ENCODE results near the gene CES4A.
"Not testable (repeated sequence)": the region's sequence is repeated elsewhere in the genome, so short reads cannot be mapped to it uniquely, and the experiment has no call there.

CES4A gene

DNA sequence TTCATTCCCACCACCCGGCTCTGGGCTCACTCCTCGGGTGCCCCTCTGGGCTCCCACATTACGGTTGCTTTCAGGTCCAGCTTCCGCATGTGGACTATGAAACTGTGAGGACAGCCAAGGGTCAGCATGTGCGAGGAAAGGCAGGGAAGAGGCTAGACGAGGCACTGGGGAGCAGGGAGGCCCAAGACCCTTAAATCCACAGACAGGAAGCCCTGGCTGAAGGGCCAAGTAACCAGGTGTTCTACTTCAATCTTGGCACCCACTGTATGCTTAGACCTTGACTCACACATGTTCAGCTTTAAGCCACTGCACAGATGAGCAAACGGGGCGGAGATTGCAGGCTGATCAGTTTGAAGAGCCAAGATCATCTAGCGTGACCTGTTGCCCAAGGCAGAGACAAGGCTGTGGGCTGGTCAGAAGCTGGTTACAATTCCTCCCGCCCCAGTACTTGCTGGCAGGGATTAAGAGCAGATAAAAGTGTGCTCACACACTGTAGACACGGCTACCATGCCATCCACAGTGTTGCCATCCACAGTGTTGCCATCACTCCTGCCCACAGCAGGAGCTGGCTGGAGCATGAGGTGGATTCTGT is at the start of gene CES4A:
Gene CES4A, plus strand, starts transcription at position 393 of the 592 bp plus-strand sequence. Its CDS starts 184 bp downstream, at position 577.
- DNase-seq, result no peak

- DNase-seq, result no peak
Measured at GRCh38 chr16:66939366-66939765, 49.0 kb upstream of the CES4A start.

DNA sequence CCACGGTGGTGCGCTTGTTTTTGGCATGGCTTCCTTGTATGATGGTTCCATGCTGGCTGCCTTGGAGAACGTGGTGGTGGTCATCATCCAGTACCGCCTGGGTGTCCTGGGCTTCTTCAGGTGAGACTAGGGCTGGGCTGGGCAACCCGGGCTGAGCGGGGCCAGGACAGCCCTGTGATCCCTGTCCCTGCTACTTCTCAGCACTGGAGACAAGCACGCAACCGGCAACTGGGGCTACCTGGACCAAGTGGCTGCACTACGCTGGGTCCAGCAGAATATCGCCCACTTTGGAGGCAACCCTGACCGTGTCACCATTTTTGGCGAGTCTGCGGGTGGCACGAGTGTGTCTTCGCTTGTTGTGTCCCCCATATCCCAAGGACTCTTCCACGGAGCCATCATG is 48.2 kb upstream of the CES4A start:
- no peak for DNase-seq

GRCh38 chr16:66942981-66943380 is 45.4 kb upstream of the CES4A start:
- DNase-seq, result no peak

DNA sequence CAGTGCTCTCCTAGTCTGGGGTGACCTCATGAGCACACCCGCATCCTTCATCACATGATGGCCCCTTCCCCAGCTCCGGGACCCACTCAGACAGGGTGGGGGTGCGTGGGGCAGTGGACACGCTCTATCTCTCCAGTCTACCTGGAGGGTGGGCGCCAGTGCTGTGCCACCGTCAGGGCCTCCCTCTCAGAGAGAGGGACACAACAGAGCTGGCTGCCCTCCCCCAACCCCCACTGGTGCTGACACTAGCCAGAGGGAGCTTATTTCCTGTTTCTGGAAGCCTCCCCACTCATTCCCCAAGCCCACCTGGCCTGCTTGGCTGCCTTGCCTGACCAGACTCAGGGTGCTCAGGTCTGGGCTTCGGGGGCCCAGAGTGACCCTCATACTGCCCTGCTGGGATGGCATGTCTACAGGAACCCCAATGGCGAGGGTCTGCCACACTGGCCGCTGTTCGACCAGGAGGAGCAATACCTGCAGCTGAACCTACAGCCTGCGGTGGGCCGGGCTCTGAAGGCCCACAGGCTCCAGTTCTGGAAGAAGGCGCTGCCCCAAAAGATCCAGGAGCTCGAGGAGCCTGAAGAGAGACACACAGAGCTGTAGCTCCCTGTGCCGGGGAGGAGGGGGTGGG is 44.8 kb upstream of the CES4A start:
- no peak for DNase-seq

DNA sequence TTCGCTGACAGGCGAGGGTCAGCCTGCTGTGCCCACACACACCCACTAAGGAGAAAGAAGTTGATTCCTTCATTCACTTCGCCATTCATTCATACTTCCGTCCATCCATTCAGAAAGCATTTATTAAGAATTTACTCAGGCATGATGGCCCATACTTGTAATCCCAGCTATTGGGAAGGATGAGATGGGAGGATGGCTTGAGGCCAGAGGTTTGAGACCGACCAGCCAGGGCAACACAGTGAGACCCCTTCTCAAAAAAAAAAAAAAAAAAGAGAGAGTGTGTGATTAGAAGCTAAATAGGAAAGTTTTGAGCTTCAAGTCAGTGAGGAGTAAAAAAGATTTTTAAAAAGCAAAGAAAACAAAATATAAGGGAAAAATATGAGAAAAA is 44.3 kb upstream of the CES4A start:
- DNase-seq, result no peak

GRCh38 chr16:66944971-66945370 is 43.4 kb upstream of the CES4A start:
- not testable (repeated sequence) for DNase-seq

- no peak for DNase-seq
Measured at GRCh38 chr16:66945939-66946338, 42.5 kb upstream of the CES4A start.

DNA sequence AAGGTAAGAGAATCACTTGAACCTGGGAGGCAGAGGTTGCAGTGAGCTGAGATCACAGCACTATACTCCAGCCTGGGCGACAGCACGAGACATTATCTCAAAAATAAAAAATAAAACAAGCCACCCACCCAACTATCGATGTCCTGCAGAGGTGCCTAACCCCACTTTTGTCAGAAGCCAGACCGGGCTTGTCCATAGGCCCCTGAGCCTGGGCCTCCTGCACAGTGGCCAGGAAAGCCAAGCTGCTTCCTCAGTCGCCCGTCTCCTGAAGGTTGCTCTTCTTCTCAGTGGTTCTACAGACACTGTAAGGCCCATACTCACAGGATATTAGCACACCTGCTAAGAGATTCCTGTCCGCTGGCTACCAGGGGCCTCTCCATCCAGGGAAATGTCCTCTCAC is 41.8 kb upstream of the CES4A start:
- DNase-seq, result no peak

DNA sequence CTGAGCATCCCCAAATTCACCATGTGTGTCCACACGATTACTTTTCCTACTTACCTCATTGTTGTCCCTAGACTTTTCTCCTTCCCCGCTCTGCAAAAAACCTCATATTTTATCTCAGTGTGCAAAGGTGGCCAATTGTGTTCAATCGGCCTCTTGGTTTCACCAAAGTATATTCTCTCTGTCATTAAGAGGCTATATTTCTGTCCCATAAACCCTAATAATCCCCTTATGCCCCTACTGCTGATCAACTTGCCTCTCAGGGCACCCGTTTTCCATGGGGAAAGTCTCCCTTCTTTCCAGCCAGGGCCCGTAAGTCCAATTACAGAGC is 41.5 kb upstream of the CES4A start:
- DNase-seq, result no peak

DNA sequence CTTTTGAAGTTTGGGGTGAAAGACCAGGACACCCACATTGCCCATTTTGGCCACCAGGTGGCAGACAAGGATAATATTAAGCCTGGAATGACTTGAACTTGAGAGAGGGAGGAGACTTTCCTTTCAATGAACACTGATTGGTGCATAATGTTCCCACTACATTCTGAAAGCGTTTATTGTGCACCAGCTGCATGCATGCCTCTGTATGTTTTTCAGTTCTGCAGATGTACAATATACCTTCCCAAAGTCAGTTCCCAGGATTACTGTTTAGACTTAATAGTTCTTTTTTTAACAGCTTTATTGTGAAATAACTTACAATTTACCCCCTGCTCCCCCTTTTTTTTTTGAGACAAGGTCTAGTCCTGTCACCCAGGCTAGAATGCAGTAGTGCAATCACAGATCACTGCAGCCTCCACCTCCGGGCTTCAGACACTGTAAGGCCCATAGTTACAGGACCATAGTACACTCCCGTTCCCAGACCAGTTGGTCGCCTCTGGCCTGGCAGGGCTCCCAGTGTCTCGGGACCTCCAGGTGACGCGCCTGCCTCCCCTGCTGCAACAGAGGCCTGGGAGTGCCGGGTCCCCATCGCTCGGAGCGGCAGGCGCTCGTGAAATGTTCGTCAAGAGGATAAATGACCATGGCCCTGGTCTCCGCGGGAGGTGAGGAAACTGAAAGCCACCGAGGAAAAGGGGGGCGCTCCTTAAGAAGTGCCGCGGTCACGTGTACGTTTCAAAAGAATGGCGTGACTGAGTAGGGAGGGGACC is 40.9 kb upstream of the CES4A start:
- peak; percentile 58 for DNase-seq

- no peak for DNase-seq
Measured at GRCh38 chr16:66948134-66948836, 40.1 kb upstream of the CES4A start.

DNA sequence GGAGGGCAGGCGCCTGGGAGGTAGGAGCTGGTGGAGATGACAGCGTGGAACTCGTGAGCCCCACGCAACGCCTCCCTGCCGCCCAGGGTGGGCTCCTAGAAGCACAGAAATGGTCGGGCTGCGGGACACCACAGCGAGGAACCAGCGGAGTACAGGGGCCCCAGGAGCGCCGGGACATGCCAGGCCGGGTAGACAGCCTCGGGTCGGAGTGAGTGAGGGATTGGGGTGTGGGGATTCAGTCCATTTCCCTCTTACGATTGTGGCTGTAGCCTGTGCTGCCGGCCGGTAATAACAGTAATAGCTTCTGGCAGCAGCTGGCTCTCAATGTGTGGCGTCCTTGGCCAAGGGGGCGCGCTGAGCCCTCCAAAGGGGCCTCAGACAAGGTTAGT is 39.6 kb upstream of the CES4A start:
- DNase-seq, result no peak

DNA sequence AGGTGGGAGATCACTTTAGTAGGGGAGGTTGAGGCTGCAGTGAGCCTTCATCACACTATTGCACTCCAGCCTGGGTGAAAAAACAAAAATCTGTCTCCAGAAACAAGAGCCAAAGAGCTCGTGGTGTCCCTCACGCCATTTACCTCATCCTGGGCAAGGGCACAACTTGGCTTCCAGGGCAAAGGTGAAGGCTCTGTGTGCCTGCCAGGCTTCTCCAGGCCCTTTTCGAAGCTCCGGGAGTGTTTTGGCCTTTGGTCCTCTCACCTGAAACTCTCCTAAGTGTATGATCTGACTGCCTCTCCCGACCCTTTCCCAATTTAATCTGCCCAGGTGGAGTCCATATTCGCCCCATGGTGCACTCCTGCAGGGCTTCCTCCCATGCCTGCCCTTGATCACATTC is 38.9 kb upstream of the CES4A start:
- DNase-seq, result no peak

GRCh38 chr16:66950437-66950836 is 38.0 kb upstream of the CES4A start:
- DNase-seq, result no peak

DNA sequence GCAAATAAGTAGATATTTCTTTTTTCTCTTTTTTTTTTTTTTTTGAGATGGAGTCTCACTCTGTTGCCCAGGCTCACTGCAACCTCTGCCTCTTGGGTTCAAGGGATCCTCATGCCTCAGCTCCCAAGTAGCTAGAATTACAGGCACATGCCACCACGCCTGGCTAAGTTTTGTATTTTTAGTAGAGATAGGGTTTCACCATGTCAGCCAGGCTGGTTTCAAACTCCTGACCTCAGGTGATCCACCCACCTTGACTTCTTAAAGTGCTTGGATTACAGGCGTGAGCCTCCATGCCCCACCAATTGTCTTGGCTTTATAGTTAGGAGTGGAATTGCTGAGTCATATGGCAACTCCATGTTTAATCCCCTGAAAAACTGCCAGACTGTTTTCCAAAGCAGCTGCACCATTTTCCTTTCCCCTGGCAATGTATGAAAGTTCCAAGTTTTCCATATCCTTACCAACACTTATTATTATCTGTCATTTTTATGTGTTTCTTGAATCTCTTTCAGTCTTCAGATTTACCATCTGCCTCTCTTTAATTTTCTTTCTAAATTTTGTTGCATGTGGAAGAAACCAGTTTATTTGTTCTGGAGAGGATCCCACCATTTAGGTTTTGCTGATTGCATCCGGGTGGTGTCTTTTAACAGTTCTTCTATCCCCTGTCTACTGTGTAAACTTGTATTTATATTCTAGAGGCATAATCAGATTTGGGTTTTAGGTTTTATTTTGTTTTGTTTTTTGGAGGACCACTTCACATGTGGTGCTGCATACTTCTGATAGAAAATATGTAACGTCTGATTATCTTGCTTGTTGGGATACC is 37.2 kb upstream of the CES4A start:
- no peak for DNase-seq

DNA sequence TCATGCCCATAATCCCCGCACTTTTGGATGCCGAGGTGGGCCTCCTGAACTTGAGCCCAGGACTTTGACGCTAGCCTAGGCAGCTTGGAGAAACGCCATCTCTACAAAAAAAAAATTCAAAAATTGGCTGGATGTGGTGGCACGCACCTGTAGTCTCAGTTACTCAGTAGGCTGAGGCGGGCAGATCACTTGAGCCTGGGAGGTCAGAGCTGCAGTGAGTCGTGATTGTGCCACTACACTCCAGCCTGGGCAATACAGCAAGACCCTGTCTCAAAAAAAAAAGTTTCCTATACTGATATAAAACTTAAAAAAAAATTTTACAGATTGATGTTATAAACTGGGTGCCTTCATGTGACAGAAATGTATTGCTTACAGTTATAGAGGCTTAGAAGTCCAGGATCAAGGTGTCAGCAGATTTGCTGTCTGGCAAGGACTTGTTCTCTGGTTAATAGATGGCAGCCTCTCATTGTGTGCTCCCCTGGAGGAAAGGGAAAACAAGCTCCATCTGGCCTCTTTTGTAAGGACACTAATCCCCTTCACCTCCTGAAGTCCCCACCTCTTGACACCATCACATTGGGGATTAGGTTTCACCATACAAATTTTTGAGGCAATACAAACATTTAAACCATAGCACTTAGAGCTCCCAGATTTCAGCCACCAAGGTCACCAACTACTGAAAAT is 35.8 kb upstream of the CES4A start:
- no peak for DNase-seq

- no peak for DNase-seq
Measured at GRCh38 chr16:66953462-66954096, 34.8 kb upstream of the CES4A start.

GRCh38 chr16:66954097-66954659 is 34.2 kb upstream of the CES4A start:
- DNase-seq, result peak; percentile 43

- not testable (repeated sequence) for DNase-seq
Measured at GRCh38 chr16:66955363-66956153, 32.8 kb upstream of the CES4A start.

DNA sequence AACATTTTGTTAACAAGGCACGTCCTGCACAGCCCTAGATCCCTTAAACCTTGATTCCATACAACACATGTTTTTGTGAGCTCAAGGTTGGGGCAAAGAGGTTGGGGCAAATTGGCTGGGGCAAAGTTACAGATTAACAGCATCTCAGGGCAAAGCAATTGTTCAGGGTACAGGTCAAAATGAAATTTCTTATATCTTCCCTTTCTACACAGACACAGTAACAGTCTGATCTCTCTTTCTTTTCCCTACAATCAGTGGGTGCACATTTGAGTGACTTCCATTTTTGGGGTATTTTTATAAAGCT is 32.3 kb upstream of the CES4A start:
- DNase-seq, result not testable (repeated sequence)

Data from NCI-H748 treated with DMSO at 0.1 percent for 48 hours (cell line).